CD4-positive, alpha-beta T cell (primary cell): Measurements from ENCODE around the gene AEBP1. TPM values are rescaled to one million over a fixed set of nuclear protein-coding genes. Genes with fewer than 3 reads are reported as not detected.

Experiments
- ATAC-seq: fragments of 200-7000 bp; cut with Tn5 transposase; one replicate; pipeline ENCODE4 v1.10.0; 2022; ENCODE audit warnings: mild to moderate bottlenecking; ENCODE audit not compliant: poor library complexity
- CTCF ChIA-PET: fragments of 350-600 bp; sonication (Branson Sonifier 250); formaldehyde crosslinking; loops from one replicate; lab custom pipeline; 2021; ENCODE audit warnings: antibody characterized with exemption, inconsistent platforms; lab: Charles Lee
- POLR2A ChIA-PET: fragments of 350-600 bp; sonication (Branson Sonifier 250); formaldehyde crosslinking; loops from one replicate; lab custom pipeline; 2021; ENCODE audit warnings: antibody characterized with exemption, inconsistent platforms; lab: Charles Lee
- DNase-seq, 14 experiments: peaks; one replicate each; pipeline ENCODE4 v3.0.0-alpha.2; 2013 to 2020; ENCODE audit warnings: mixed read lengths in 2 of 14
- H3K27ac ChIP-seq, 2 donors: one replicate each; pipeline versions ENCODE4 v1.5.1 to v1.7.0; 2013; ENCODE audit warnings: low read length in 2 of 2, low read depth in 1 of 2, mild to moderate bottlenecking in 1 of 2
- H3K27me3 ChIP-seq, 2 experiments: 1 replicate in 1 of 2; 2 replicates in 1 of 2; pipeline versions ENCODE4 v1.6.1 to v1.7.0; 2013; ENCODE audit warnings: low read length in 2 of 2, control low read depth in 1 of 2, mild to moderate bottlenecking in 1 of 2, moderate library complexity in 1 of 2; ENCODE audit not compliant: insufficient read depth in 2 of 2, control insufficient read depth in 1 of 2
- H3K36me3 ChIP-seq: one replicate; pipeline ENCODE4 v1.6.1; 2013; ENCODE audit warnings: low read length, control low read depth; ENCODE audit not compliant: insufficient read depth
- H3K4me1 ChIP-seq: one replicate; pipeline ENCODE4 v1.6.1; 2013; ENCODE audit warnings: low read length, control low read depth; ENCODE audit not compliant: insufficient read depth
- H3K4me3 ChIP-seq: one replicate; pipeline ENCODE4 v1.5.1; 2013; ENCODE audit warnings: mild to moderate bottlenecking, low read length, moderate library complexity
- H3K9me3 ChIP-seq, 2 experiments: 1 replicate in 1 of 2; 2 replicates in 1 of 2; pipeline versions ENCODE4 v1.6.1 to v1.7.0; 2013; ENCODE audit warnings: low read length in 2 of 2, mild to moderate bottlenecking in 2 of 2, control low read depth in 1 of 2, moderate library complexity in 1 of 2; ENCODE audit not compliant: control insufficient read depth in 1 of 2, insufficient read depth in 1 of 2
- H3K27ac Mint-ChIP-seq: one replicate; pipeline ENCODE4 v1.8.0; 2020; ENCODE audit warnings: mixed read lengths
- H3K27me3 Mint-ChIP-seq: one replicate; pipeline ENCODE4 v1.8.0; 2021; ENCODE audit warnings: mixed read lengths
- H3K36me3 Mint-ChIP-seq: one replicate; pipeline ENCODE4 v1.8.0; 2021; ENCODE audit warnings: low read depth, mixed read lengths
- H3K4me1 Mint-ChIP-seq: one replicate; pipeline ENCODE4 v1.8.0; 2021; ENCODE audit warnings: low read depth, mixed read lengths
- H3K4me3 Mint-ChIP-seq: one replicate; pipeline ENCODE4 v1.8.0; 2020; ENCODE audit warnings: mild to moderate bottlenecking, mixed read lengths
- H3K9me3 Mint-ChIP-seq: one replicate; pipeline ENCODE4 v1.8.0; 2020; ENCODE audit warnings: mixed read lengths
- CTCF ChIP-seq: fragments of 200-600 bp; IDR thresholded peaks from one replicate; pipeline ENCODE4 v1.8.0; 2022; ENCODE audit warnings: antibody characterized with exemption, mild to moderate bottlenecking
- intact Hi-C, 2 experiments: fragments of 100-400 bp; cut with DNase I in 1 of 2; cut with micrococcal nuclease in 1 of 2; formaldehyde crosslinking; loops; one replicate each; pipeline versions ENCODE4 v1.15.1 to v1.9.0; 2023 to 2025; cut with DNase I, micrococcal nuclease
- total RNA-seq, 174 experiments: library from RNA in 2 of 174; stranded (reverse) in 2 of 174; gene quantifications; one replicate each; pipeline ENCODE4 v1.2.3 and lab custom pipeline; 2021 to 2026

AEBP1 gene
- total RNA-seq, 2 experiments from 2014 or later, result 20.3 to 21.3 TPM

GRCh38 chr7:44073664-44074348, 30.3 kb upstream of the AEBP1 start:
- ATAC-seq (peak; percentile 68), DNase-seq (peak in 6 of 14 experiments; percentile 21 to 75 (median 46))
- Mint-ChIP-seq H3K36me3 (peaks cover 69% of the 10 kb centered on the region), H3K27ac (no peak overlapping the region), H3K4me3 (no peak overlapping the region), H3K27me3 (no peaks in the 10 kb centered on the region), H3K4me1 (peaks cover 12% of the 10 kb centered on the region), H3K9me3 (no peaks in the 10 kb centered on the region)
- H3K36me3 ChIP-seq, result peaks cover 61% of the 10 kb centered on the region
- no peak for TF ChIP-seq CTCF
- H3K27ac ChIP-seq, result peak overlapping the region in 1 of 2 donors; percentile 56
- H3K9me3 ChIP-seq, result no peaks in the 10 kb centered on the region
- ChIA-PET POLR2A (no interaction called here), CTCF (no interaction called here)
- peaks cover 19% of the 10 kb centered on the region for H3K4me1 ChIP-seq
- H3K27me3 ChIP-seq, result no peaks in the 10 kb centered on the region
- intact Hi-C loops, result no loop called here
- no peak overlapping the region for H3K4me3 ChIP-seq

- no peaks in the 10 kb centered on the region for H3K27me3 Mint-ChIP-seq
- Histone ChIP-seq H3K27me3 (no peaks in the 10 kb centered on the region), H3K4me3 (no peak overlapping the region), H3K9me3 (no peaks in the 10 kb centered on the region), H3K36me3 (peaks cover 66% of the 10 kb centered on the region), H3K27ac (peak overlapping the region in 1 of 2 donors; percentile 56), H3K4me1 (peaks cover 19% of the 10 kb centered on the region)
- no peak overlapping the region for H3K4me3 Mint-ChIP-seq
- ATAC-seq (no peak), DNase-seq (peak in 1 of 14 experiments; percentile 12)
- H3K36me3 Mint-ChIP-seq, result peaks cover 73% of the 10 kb centered on the region
- TF ChIP-seq CTCF, result no peak
- H3K4me1 Mint-ChIP-seq, result peaks cover 12% of the 10 kb centered on the region
- no peak overlapping the region for H3K27ac Mint-ChIP-seq
- intact Hi-C loops, result no loop called here
- ChIA-PET POLR2A (no interaction called here), CTCF (no interaction called here)
- H3K9me3 Mint-ChIP-seq, result no peaks in the 10 kb centered on the region
Observed at GRCh38 chr7:44074349-44074695, 29.8 kb upstream of the AEBP1 start.

GRCh38 chr7:44075296-44076075, 28.7 kb upstream of the AEBP1 start:
- Mint-ChIP-seq H3K27me3 (no peaks in the 10 kb centered on the region), H3K9me3 (no peaks in the 10 kb centered on the region), H3K4me1 (peaks cover 14% of the 10 kb centered on the region), H3K27ac (no peak overlapping the region), H3K4me3 (no peak overlapping the region), H3K36me3 (peaks cover 73% of the 10 kb centered on the region)
- CTCF ChIA-PET, result no interaction called here
- Histone ChIP-seq H3K27me3 (no peaks in the 10 kb centered on the region), H3K4me3 (no peak overlapping the region), H3K27ac (no peak overlapping the region), H3K36me3 (peaks cover 78% of the 10 kb centered on the region), H3K9me3 (no peaks in the 10 kb centered on the region), H3K4me1 (peaks cover 31% of the 10 kb centered on the region)
- ATAC-seq, result no peak
- POLR2A ChIA-PET, result interaction anchor here (0.7 kb wide), 1 partner anchor 8 kb away, joined by 3 read pairs; no protein-coding TSS in a partner anchor
- peak in 1 of 14 experiments; percentile 8 for DNase-seq
- intact Hi-C loops, result no loop called here
- no peak for TF ChIP-seq CTCF
